ENCODE measurements around the gene GOLGB1. TPM values are rescaled to one million over a fixed set of nuclear protein-coding genes. Genes with fewer than 3 reads are reported as not detected.

GOLGB1 gene
- total RNA-seq, 1 donor from 2014 or later: 65.0 TPM

- H3K27me3 Mint-ChIP-seq (ENCODE audit: low read depth): peaks cover 15% of the 10 kb centered on the region
- TF ChIP-seq CTCF (IDR thresholded peaks at IDR 0.05): no peak
- no peaks in the 10 kb centered on the region for H3K9me3 Mint-ChIP-seq (ENCODE audit: low read depth)
Observed at GRCh38 chr3:121759541-121760202, 10.1 kb upstream of the GOLGB1 start.

DNA sequence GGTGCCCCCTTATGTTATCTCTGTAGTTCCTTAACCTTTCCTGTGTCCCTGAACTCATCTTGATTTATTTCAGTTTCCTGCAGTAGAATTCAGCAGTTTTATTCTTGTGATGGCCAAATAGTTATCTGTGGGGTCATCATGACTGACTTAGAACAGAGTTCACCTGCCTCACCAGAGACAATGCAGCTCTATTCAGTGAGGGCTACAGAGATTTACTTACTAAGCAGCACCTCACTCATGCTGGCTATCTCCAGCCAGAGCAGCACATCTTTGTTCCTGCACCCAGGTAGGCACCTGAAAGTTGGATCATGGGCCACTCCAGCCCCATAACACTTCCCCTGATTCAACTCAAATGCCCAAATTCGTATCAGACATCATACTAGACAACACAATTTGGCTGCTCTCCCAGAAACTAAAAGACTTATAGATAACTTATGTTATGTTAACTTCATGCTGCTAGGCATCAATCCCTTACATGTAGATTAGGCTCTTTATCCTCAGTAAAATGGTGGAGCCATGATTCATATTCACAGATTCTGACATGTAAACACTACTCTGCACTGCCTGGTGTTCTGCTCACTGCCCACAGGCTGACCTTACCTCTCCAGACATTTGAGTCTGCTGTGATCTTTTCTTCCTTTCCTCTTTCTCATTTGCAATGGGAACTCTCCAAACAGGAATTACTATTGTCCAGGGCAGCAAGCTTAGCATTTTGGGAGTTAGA is 9.3 kb upstream of the GOLGB1 start:
- Mint-ChIP-seq H3K4me1 (ENCODE audit: low read depth) (no peaks in the 10 kb centered on the region), H3K36me3 (ENCODE audit: low read depth) (no peaks in the 10 kb centered on the region)

More at GRCh38 chr3:121759541-121760202, 10.1 kb upstream of the GOLGB1 start:
- no peaks in the 10 kb centered on the region for H3K4me1 Mint-ChIP-seq (ENCODE audit: low read depth)
- no peak overlapping the region for H3K27ac Mint-ChIP-seq (ENCODE audit: unreplicated experiment)
- DNase-seq (ENCODE audit: low spot score): no peak
- no peak overlapping the region for H3K4me3 Mint-ChIP-seq (ENCODE audit: unreplicated experiment)
- H3K36me3 Mint-ChIP-seq (ENCODE audit: low read depth): no peaks in the 10 kb centered on the region

GRCh38 chr3:121757812-121758545 is 8.4 kb upstream of the GOLGB1 start:
- no peaks in the 10 kb centered on the region for H3K9me3 Mint-ChIP-seq (ENCODE audit: low read depth)
- no peak for DNase-seq (ENCODE audit: low spot score)
- H3K4me1 Mint-ChIP-seq (ENCODE audit: low read depth): no peaks in the 10 kb centered on the region
- H3K36me3 Mint-ChIP-seq (ENCODE audit: low read depth): no peaks in the 10 kb centered on the region
- no peak for TF ChIP-seq CTCF (IDR thresholded peaks at IDR 0.05)
- peaks cover 17% of the 10 kb centered on the region for H3K27me3 Mint-ChIP-seq (ENCODE audit: low read depth)
- no peak overlapping the region for H3K4me3 Mint-ChIP-seq (ENCODE audit: unreplicated experiment)
- no peak overlapping the region for H3K27ac Mint-ChIP-seq (ENCODE audit: unreplicated experiment)

More for the DNA sequence above, 9.3 kb upstream of the GOLGB1 start:
- Mint-ChIP-seq H3K27ac (ENCODE audit: unreplicated experiment) (no peak overlapping the region), H3K27me3 (ENCODE audit: low read depth) (peaks cover 15% of the 10 kb centered on the region), H3K4me3 (ENCODE audit: unreplicated experiment) (no peak overlapping the region), H3K9me3 (ENCODE audit: low read depth) (no peaks in the 10 kb centered on the region)
- DNase-seq (ENCODE audit: low spot score): no peak
- TF ChIP-seq CTCF (IDR thresholded peaks at IDR 0.05): no peak

- Mint-ChIP-seq H3K27me3 (ENCODE audit: low read depth) (peaks cover 15% of the 10 kb centered on the region), H3K4me1 (ENCODE audit: low read depth) (no peaks in the 10 kb centered on the region), H3K9me3 (ENCODE audit: low read depth) (no peaks in the 10 kb centered on the region), H3K27ac (ENCODE audit: unreplicated experiment) (no peak overlapping the region), H3K4me3 (ENCODE audit: unreplicated experiment) (no peak overlapping the region), H3K36me3 (ENCODE audit: low read depth) (no peaks in the 10 kb centered on the region)
- no peak for TF ChIP-seq CTCF (IDR thresholded peaks at IDR 0.05)
- DNase-seq (ENCODE audit: low spot score): no peak
Observed at GRCh38 chr3:121757087-121757811, 7.7 kb upstream of the GOLGB1 start.

DNA sequence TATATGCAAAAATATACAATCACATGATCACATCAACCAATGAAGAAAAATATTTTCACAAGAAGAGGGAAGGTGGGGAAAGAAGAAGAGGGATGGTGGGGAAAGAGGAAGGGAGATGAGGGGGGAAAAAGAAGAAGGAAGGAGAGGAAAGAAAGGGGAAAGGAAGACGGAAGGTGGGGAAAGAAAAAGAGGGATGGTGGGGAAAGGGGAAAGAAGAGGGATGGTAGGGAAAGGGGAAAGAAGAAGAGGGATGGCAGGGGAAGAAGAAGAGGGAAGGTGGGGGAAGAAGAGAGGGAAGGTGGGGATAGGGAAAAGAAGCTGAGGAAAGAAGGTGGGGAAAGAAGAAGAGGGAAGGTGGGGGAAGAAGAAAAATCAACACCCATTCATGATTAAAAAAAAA is 3.2 kb upstream of the GOLGB1 start:
- Mint-ChIP-seq H3K27me3 (ENCODE audit: low read depth) (peaks cover 11% of the 10 kb centered on the region), H3K4me3 (ENCODE audit: unreplicated experiment) (no peak overlapping the region), H3K27ac (ENCODE audit: unreplicated experiment) (no peak overlapping the region), H3K36me3 (ENCODE audit: low read depth) (no peaks in the 10 kb centered on the region), H3K4me1 (ENCODE audit: low read depth) (no peaks in the 10 kb centered on the region), H3K9me3 (ENCODE audit: low read depth) (no peaks in the 10 kb centered on the region)
- no peak for TF ChIP-seq CTCF (IDR thresholded peaks at IDR 0.05)
- no peak for DNase-seq (ENCODE audit: low spot score)
